ENCODE data around the gene MMP17. TPM values are rescaled to one million over a fixed set of nuclear protein-coding genes. Genes with fewer than 3 reads are reported as not detected.

MMP17 gene
- total RNA-seq, 1 donor from 2014 or later: 5.2 TPM

GRCh38 chr12:131860472-131861260, 32.5 kb downstream of the MMP17 start:
- peak in 1 of 2 donors; percentile 84 for TF ChIP-seq POLR2AphosphoS5 (IDR thresholded peaks at IDR 0.05; ENCODE audit: insufficient read depth in 1 of 2, low read depth in 1 of 2)
- no peak for TF ChIP-seq CTCF (IDR thresholded peaks at IDR 0.05)
- TF ChIP-seq POLR2A (IDR thresholded peaks at IDR 0.05): no peak
- Histone ChIP-seq H3K36me3 (no peaks in the 10 kb centered on the region), H3K27me3 (no peaks in the 10 kb centered on the region), H3K4me1 (peaks cover 31% of the 10 kb centered on the region), H3K4me3 (peak overlapping the region in 1 of 2 donors; percentile 26), H3K9me3 (no peaks in the 10 kb centered on the region), H3K27ac (peak overlapping the region; percentile 57)
- DNase-seq (ENCODE audit: extremely low spot score in 2 of 2): no peak
- intact Hi-C loops (cut with DNase I): no loop called here

GRCh38 chr12:131861261-131862083, 33.3 kb downstream of the MMP17 start:
- H3K27ac ChIP-seq: peak overlapping the region; percentile 57
- no peak overlapping the region for H3K4me3 ChIP-seq
- no peaks in the 10 kb centered on the region for H3K9me3 ChIP-seq
- H3K4me1 ChIP-seq: peaks cover 31% of the 10 kb centered on the region
- H3K27me3 ChIP-seq: no peaks in the 10 kb centered on the region
- intact Hi-C loops (cut with DNase I): no loop called here
- no peak for DNase-seq (ENCODE audit: extremely low spot score in 2 of 2)
- TF ChIP-seq POLR2AphosphoS5 (IDR thresholded peaks at IDR 0.05; ENCODE audit: insufficient read depth in 1 of 2, low read depth in 1 of 2) (no peak), CTCF (IDR thresholded peaks at IDR 0.05) (no peak), POLR2A (IDR thresholded peaks at IDR 0.05) (no peak)
- H3K36me3 ChIP-seq: no peaks in the 10 kb centered on the region

GRCh38 chr12:131862084-131862441, 33.9 kb downstream of the MMP17 start:
- Histone ChIP-seq H3K27ac (no peak overlapping the region), H3K27me3 (no peaks in the 10 kb centered on the region), H3K36me3 (no peaks in the 10 kb centered on the region), H3K4me1 (peaks cover 31% of the 10 kb centered on the region), H3K9me3 (no peaks in the 10 kb centered on the region), H3K4me3 (no peak overlapping the region)
- TF ChIP-seq POLR2AphosphoS5 (IDR thresholded peaks at IDR 0.05; ENCODE audit: insufficient read depth in 1 of 2, low read depth in 1 of 2): no peak
- TF ChIP-seq CTCF (IDR thresholded peaks at IDR 0.05): no peak
- no peak for TF ChIP-seq POLR2A (IDR thresholded peaks at IDR 0.05)
- intact Hi-C loops (cut with DNase I): no loop called here
- no peak for DNase-seq (ENCODE audit: extremely low spot score in 2 of 2)

GRCh38 chr12:131862600-131862993, 34.4 kb downstream of the MMP17 start:
- Histone ChIP-seq H3K4me3 (no peak overlapping the region), H3K4me1 (peaks cover 31% of the 10 kb centered on the region), H3K9me3 (no peaks in the 10 kb centered on the region), H3K36me3 (no peaks in the 10 kb centered on the region), H3K27me3 (no peaks in the 10 kb centered on the region), H3K27ac (no peak overlapping the region)
- DNase-seq (ENCODE audit: extremely low spot score in 2 of 2): no peak
- no peak for TF ChIP-seq POLR2AphosphoS5 (IDR thresholded peaks at IDR 0.05; ENCODE audit: insufficient read depth in 1 of 2, low read depth in 1 of 2)
- TF ChIP-seq CTCF (IDR thresholded peaks at IDR 0.05): no peak
- TF ChIP-seq POLR2A (IDR thresholded peaks at IDR 0.05): no peak
- intact Hi-C loops (cut with DNase I): no loop called here

Measured in vagina (tissue), 2 donors.